ENCODE results near the gene CARD14. TPM values are rescaled to one million over a fixed set of nuclear protein-coding genes. Genes with fewer than 3 reads are reported as not detected.

Gene CARD14
- total and polyA plus RNA-seq, 2 experiments from 2014 or later, result 0.08 to 0.52 TPM

GRCh38 chr17:80191192-80191591, 21.4 kb downstream of the CARD14 start:
- Histone ChIP-seq H3K4me3 (no peak overlapping the region), H2AFZ (no peak overlapping the region; the same call in 1 of the 2 replicates), H3K4me2 (no peak overlapping the region), H3F3A (replicated peaks; ENCODE audit: low read depth) (0 out of 2 replicates have a peak, but pooled peaks cover 3% of the 10 kb centered on the region), H3K36me3 (ENCODE audit: insufficient read depth) (no peaks in the 10 kb centered on the region), H3K27me3 (ENCODE audit: insufficient read depth) (no peaks in the 10 kb centered on the region), H3K4me1 (ENCODE audit: insufficient read depth) (no peaks in the 10 kb centered on the region), H3K9me2 (ENCODE audit: insufficient read depth) (no peaks in the 10 kb centered on the region), H3K27ac (ENCODE audit: low read depth) (no peak overlapping the region), H3K79me2 (replicated peaks; ENCODE audit: insufficient read depth) (no peaks in the 10 kb centered on the region), H4K20me1 (replicated peaks; ENCODE audit: insufficient read depth) (no peaks in the 10 kb centered on the region)
- Mint-ChIP-seq H3K4me1 (peaks cover 2% of the 10 kb centered on the region; the same call in 2 of the 3 replicates), H3K4me3 (no peak overlapping the region; the same call in 2 of the 3 replicates), H3K27me3 (ENCODE audit: insufficient read depth, low read depth, poor library complexity) (peaks cover 17% of the 10 kb centered on the region), H3K9me3 (no peaks in the 10 kb centered on the region), H3K36me3 (ENCODE audit: low read depth) (no peaks in the 10 kb centered on the region), H3K27ac (no peak overlapping the region)
- peak; percentile 75 for DNase-seq (ENCODE audit: low spot score)
- TF ChIP-seq STAT1 (IDR thresholded peaks at IDR 0.05; ENCODE audit: unreplicated experiment), result no peak
- no peak for TF ChIP-seq ZNF331 (CRISPR knock-in tag; IDR thresholded peaks at IDR 0.05; ENCODE audit: low read depth)
- peak; percentile 24 to 77 for TF ChIP-seq CTCF (conservative IDR thresholded peaks at IDR 0.05; ENCODE audit: low read depth in 2 of 2)
- ATAC-seq, result peak; percentile 83

GRCh38 chr17:80191865-80192661, 22.2 kb downstream of the CARD14 start:
- H3F3A ChIP-seq (replicated peaks; ENCODE audit: low read depth), result 0 out of 2 replicates have a peak, but pooled peaks cover 3% of the 10 kb centered on the region
- no peaks in the 10 kb centered on the region for H3K79me2 ChIP-seq (replicated peaks; ENCODE audit: insufficient read depth)
- no peak overlapping the region for H3K4me3 ChIP-seq
- H3K4me1 ChIP-seq (ENCODE audit: insufficient read depth), result no peaks in the 10 kb centered on the region
- ATAC-seq, result no peak
- Mint-ChIP-seq H3K36me3 (ENCODE audit: low read depth) (no peaks in the 10 kb centered on the region), H3K4me1 (peaks cover 2% of the 10 kb centered on the region; the same call in 2 of the 3 replicates), H3K27ac (no peak overlapping the region), H3K9me3 (no peaks in the 10 kb centered on the region), H3K27me3 (ENCODE audit: insufficient read depth, low read depth, poor library complexity) (peaks cover 20% of the 10 kb centered on the region), H3K4me3 (no peak overlapping the region)
- DNase-seq (ENCODE audit: low spot score), result no peak
- H4K20me1 ChIP-seq (replicated peaks; ENCODE audit: insufficient read depth), result no peaks in the 10 kb centered on the region
- H3K4me2 ChIP-seq, result no peak overlapping the region
- no peaks in the 10 kb centered on the region for H3K27me3 ChIP-seq (ENCODE audit: insufficient read depth)
- no peak overlapping the region for H2AFZ ChIP-seq
- no peak for TF ChIP-seq REST (IDR thresholded peaks at IDR 0.05; ENCODE audit: unreplicated experiment)
- TF ChIP-seq ZNF462 (CRISPR knock-in tag; IDR thresholded peaks at IDR 0.05), result no peak
- no peak for TF ChIP-seq NANOG (IDR thresholded peaks at IDR 0.05; ENCODE audit: borderline replicate concordance)
- no peak for TF ChIP-seq POLR2AphosphoS5 (IDR thresholded peaks at IDR 0.05; ENCODE audit: low read depth)
- TF ChIP-seq JUNB (IDR thresholded peaks at IDR 0.05; ENCODE audit: unreplicated experiment), result no peak
- H3K36me3 ChIP-seq (ENCODE audit: insufficient read depth), result no peaks in the 10 kb centered on the region
- no peaks in the 10 kb centered on the region for H3K9me2 ChIP-seq (ENCODE audit: insufficient read depth)
- H3K27ac ChIP-seq (ENCODE audit: low read depth), result no peak overlapping the region
